AG09309 (cell line): ENCODE measurements around the gene PTRH1.

Source experiments
- DNase-seq: peaks from one replicate; pipeline ENCODE4 v3.0.0-alpha.2; 2010; ENCODE audit warnings: low read depth
- H3K4me3 ChIP-seq: 2 replicates; pipeline ENCODE4 v1.5.1; 2011; ENCODE audit warnings: mild to moderate bottlenecking, low read depth, low read length, moderate library complexity; ENCODE audit not compliant: control insufficient read depth
- CTCF ChIP-seq: IDR thresholded peaks from 2 replicates; pipeline ENCODE4 v1.5.1; 2011; ENCODE audit warnings: mild to moderate bottlenecking, low read depth, low read length, inconsistent platforms; ENCODE audit not compliant: insufficient read depth, control insufficient read depth; ENCODE audit errors: missing control alignments

Gene PTRH1

GRCh38 chr9:127664678-127665507 is 50.6 kb downstream of the PTRH1 start:
- TF ChIP-seq CTCF: no peak
- DNase-seq: peak; percentile 28
- H3K4me3 ChIP-seq: no peak overlapping the region

- no peak overlapping the region for H3K4me3 ChIP-seq
- no peak for DNase-seq
- no peak for TF ChIP-seq CTCF
These were observed 51.2 kb downstream of the PTRH1 start for GRCh38 chr9:127664324-127664677.
